IMR-90 (cell line): ENCODE measurements around the gene LIPI. TPM values are rescaled to one million over a fixed set of nuclear protein-coding genes. Genes with fewer than 3 reads are reported as not detected.

Experiments
- ATAC-seq: fragments of 200-7000 bp; cut with Tn5 transposase; 2 replicates; pipeline ENCODE4 v1.9.1; 2020; ENCODE audit warnings: low read depth, mild to moderate bottlenecking, moderate library complexity
- BruUV-seq: library from RNA; stranded (reverse); fragments of 400-500 nt; replicated peaks from 2 replicates; lab custom pipeline; 2021; lab: Mats Ljungman, UMichigan
- CTCF ChIA-PET: fragments of 300-600 bp; formaldehyde crosslinking; extraction: SDS; loops from one replicate; lab custom pipeline; 2021; ENCODE audit warnings: antibody characterized with exemption; lab: Yijun Ruan, JAX
- POLR2A ChIA-PET: fragments of 300-600 bp; sonication (Branson Sonifier 250); formaldehyde crosslinking; loops from one replicate; lab custom pipeline; 2022; ENCODE audit warnings: antibody characterized with exemption; ENCODE audit not compliant: unreplicated experiment; lab: Charles Lee
- DNase-seq: peaks from one replicate; pipeline ENCODE4 v3.0.0; 2013
- H2AFZ ChIP-seq: replicated peaks from 2 replicates; pipeline ENCODE3; 2013; ENCODE audit warnings: low read length, mild to moderate bottlenecking; ENCODE audit not compliant: poor library complexity
- H2AK5ac ChIP-seq: 2 replicates; pipeline ENCODE4 v1.6.1; 2013; ENCODE audit warnings: low read depth, low read length, inconsistent platforms
- H2AK9ac ChIP-seq: replicated peaks from 2 replicates; pipeline ENCODE3; 2013; ENCODE audit warnings: mild to moderate bottlenecking, low read depth, low read length, moderate library complexity; ENCODE audit not compliant: poor library complexity
- H2BK120ac ChIP-seq: 2 replicates; pipeline ENCODE4 v1.6.1; 2013; ENCODE audit warnings: low read depth, low read length, inconsistent platforms
- H2BK15ac ChIP-seq: 3 replicates; pipeline ENCODE4 v1.6.1; 2013; ENCODE audit warnings: low read depth, low read length, inconsistent platforms
- H2BK20ac ChIP-seq: 2 replicates; pipeline ENCODE4 v1.6.1; 2013; ENCODE audit warnings: low read depth, mild to moderate bottlenecking, inconsistent platforms, low read length, moderate library complexity
- H2BK5ac ChIP-seq: 2 replicates; pipeline ENCODE4 v1.6.1; 2013; ENCODE audit warnings: mild to moderate bottlenecking, low read depth, low read length, inconsistent platforms; ENCODE audit not compliant: poor library complexity, severe bottlenecking
- H3K14ac ChIP-seq: replicated peaks from 2 replicates; pipeline ENCODE4 v1.6.1; 2013; ENCODE audit warnings: low read depth, low read length, inconsistent platforms
- H3K18ac ChIP-seq: 2 replicates; pipeline ENCODE4 v1.6.1; 2013; ENCODE audit warnings: low read depth, low read length, control low read depth
- H3K23ac ChIP-seq: 2 replicates; pipeline ENCODE4 v1.6.1; 2013; ENCODE audit warnings: low read depth, low read length, inconsistent platforms
- H3K27ac ChIP-seq: 2 replicates; pipeline ENCODE4 v1.5.1; 2013; ENCODE audit warnings: mild to moderate bottlenecking, control low read depth, low read length; ENCODE audit not compliant: insufficient read depth
- H3K27me3 ChIP-seq: 2 replicates; pipeline ENCODE4 v1.6.1; 2013; ENCODE audit warnings: low read length; ENCODE audit not compliant: control insufficient read depth, insufficient read depth
- H3K36me3 ChIP-seq: 2 replicates; pipeline ENCODE4 v1.6.1; 2013; ENCODE audit warnings: low read length, mixed read lengths; ENCODE audit not compliant: control insufficient read depth, insufficient read depth
- H3K4ac ChIP-seq: 2 replicates; pipeline ENCODE4 v1.6.1; 2013; ENCODE audit warnings: low read depth, low read length, inconsistent platforms
- H3K4me1 ChIP-seq: 2 replicates; pipeline ENCODE4 v1.6.1; 2013; ENCODE audit warnings: low read length, mixed read lengths; ENCODE audit not compliant: control insufficient read depth, insufficient read depth
- H3K4me2 ChIP-seq: 2 replicates; pipeline ENCODE4 v1.6.1; 2013; ENCODE audit warnings: low read depth, mild to moderate bottlenecking, control low read depth, low read length, moderate library complexity
- H3K4me3 ChIP-seq: 2 replicates; pipeline ENCODE4 v1.5.1; 2013; ENCODE audit warnings: low read depth, mild to moderate bottlenecking, control low read depth, low read length, moderate library complexity; ENCODE audit not compliant: insufficient read depth
- H3K56ac ChIP-seq: 2 replicates; pipeline ENCODE4 v1.6.1; 2013; ENCODE audit warnings: low read length, inconsistent platforms; ENCODE audit not compliant: insufficient read depth; ENCODE audit errors: extremely low read depth
- H3K79me1 ChIP-seq, 2 experiments: 2 replicates each; pipeline ENCODE4 v1.6.1; 2013; ENCODE audit warnings: low read length in 2 of 2, inconsistent platforms in 1 of 2, low read depth in 1 of 2
- H3K9ac ChIP-seq: 2 replicates; pipeline ENCODE4 v1.6.1; 2013; ENCODE audit warnings: low read depth, low read length, control low read depth
- H3K9me1 ChIP-seq: 2 replicates; pipeline ENCODE4 v1.6.1; 2013; ENCODE audit warnings: low read length, inconsistent platforms; ENCODE audit not compliant: insufficient read depth
- H3K9me3 ChIP-seq: 2 replicates; pipeline ENCODE4 v1.6.1; 2013; ENCODE audit warnings: low read length; ENCODE audit not compliant: control insufficient read depth, insufficient read depth
- H4K20me1 ChIP-seq: 2 replicates; pipeline ENCODE4 v1.6.1; 2013; ENCODE audit warnings: low read length, inconsistent platforms; ENCODE audit not compliant: insufficient read depth
- H4K5ac ChIP-seq: 2 replicates; pipeline ENCODE4 v1.6.1; 2013; ENCODE audit warnings: mild to moderate bottlenecking, low read depth, low read length, control low read depth
- H4K8ac ChIP-seq, 2 experiments: 2 replicates each; pipeline ENCODE4 v1.6.1; 2013; ENCODE audit warnings: low read depth in 2 of 2, low read length in 2 of 2, control low read depth in 1 of 2, inconsistent platforms in 1 of 2
- H4K91ac ChIP-seq: 2 replicates; pipeline ENCODE4 v1.6.1; 2013; ENCODE audit warnings: low read depth, low read length, inconsistent platforms; ENCODE audit not compliant: insufficient read depth
- CEBPB ChIP-seq: IDR thresholded peaks from 2 replicates; pipeline ENCODE4 v1.6.1; 2012; ENCODE audit warnings: low read depth, low read length, improper control_type of control experiment
- CHD1 ChIP-seq: IDR thresholded peaks from 2 replicates; pipeline ENCODE4 v1.6.1; 2012; ENCODE audit warnings: low read depth, low read length, improper control_type of control experiment
- MAFK ChIP-seq: IDR thresholded peaks from 2 replicates; pipeline ENCODE4 v1.6.1; 2012; ENCODE audit warnings: low read depth, low read length, improper control_type of control experiment
- MXI1 ChIP-seq: IDR thresholded peaks from 2 replicates; pipeline ENCODE4 v1.6.1; 2012; ENCODE audit warnings: low read depth, mild to moderate bottlenecking, low read length, moderate library complexity, borderline replicate concordance
- RAD21 ChIP-seq: IDR thresholded peaks from 2 replicates; pipeline ENCODE4 v1.6.1; 2012; ENCODE audit warnings: low read length, improper control_type of control experiment
- RCOR1 ChIP-seq: IDR thresholded peaks from 2 replicates; pipeline ENCODE4 v1.6.1; 2012; ENCODE audit warnings: mild to moderate bottlenecking, low read length, improper control_type of control experiment; ENCODE audit not compliant: insufficient replicate concordance
- RFX5 ChIP-seq: IDR thresholded peaks from 2 replicates; pipeline ENCODE4 v1.8.0; 2012; ENCODE audit warnings: low read depth, mild to moderate bottlenecking, low read length, moderate library complexity
- SMC3 ChIP-seq: fragments of 150-350 bp; IDR thresholded peaks from 2 replicates; pipeline ENCODE4 v1.6.1; 2016; ENCODE audit warnings: low read depth, mild to moderate bottlenecking, antibody characterized with exemption, low read length, moderate library complexity
- WGBS, 2 experiments: methylation state at CpG; one replicate each; pipeline versions ENCODE4 v1.1.5 to v1.1.7; 2013; ENCODE audit warnings: missing lambda C conversion rate in 2 of 2; ENCODE audit not compliant: insufficient read length in 1 of 2; ENCODE audit errors: extremely low coverage in 2 of 2; 5-methylcytosine and 5-hydroxymethylcytosine counted together
- dilution Hi-C: fragments of 300-500 bp; cut with HindIII; formaldehyde crosslinking; loops from one replicate; pipeline ENCODE4 v1.14.3; 2018; ENCODE audit warnings: low sequenced_read_pairs; ENCODE audit not compliant: unreplicated experiment
- in situ Hi-C: fragments of 300-500 bp; cut with MboI; formaldehyde crosslinking; loops from 3 replicates; pipeline ENCODE4 v1.14.3; 2019; ENCODE audit warnings: low sequenced_read_pairs, inconsistent platforms, mixed read lengths
- intact Hi-C: fragments of 100-400 bp; cut with micrococcal nuclease; formaldehyde crosslinking; loops from 2 replicates; pipeline ENCODE4 v1.10.0; 2022
- polyA plus RNA-seq, 3 experiments: library from polyadenylated mRNA; depleted of rRNA; stranded (reverse); fragments of >200 nt; gene quantifications; 2 replicates each; pipeline ENCODE4 v1.2.3, GENCODE V29; 2012; ENCODE audit warnings: low replicate concordance in 1 of 3
- total RNA-seq: library from RNA; depleted of rRNA; stranded (reverse); fragments of >200 nt; gene quantifications from 2 replicates; pipeline ENCODE4 v1.2.3, GENCODE V29; 2012
- TF ChIP-seq, protein P1 (sequence below): conservative IDR thresholded peaks from 2 replicates; pipeline ENCODE4 v1.5.1; 2012; ENCODE audit warnings: mild to moderate bottlenecking, low read depth, low read length, improper control_type of control experiment
- TF ChIP-seq, protein P2 (sequence below): fragments of 150-350 bp; IDR thresholded peaks from 2 replicates; pipeline ENCODE4 v1.6.1; 2017; ENCODE audit warnings: mild to moderate bottlenecking, antibody characterized with exemption, low read length, low read depth

The LIPI gene
- total and polyA plus RNA-seq, 2 of the 4 experiments (the other 2 are of a cell fraction) = not detected

GRCh38 chr21:14070049-14070893 lies 140.5 kb downstream of the LIPI start:
- peak overlapping the region; percentile 3 for H2AFZ ChIP-seq
- H3K14ac ChIP-seq = no peak overlapping the region
- H3K4me1 ChIP-seq = no peaks in the 10 kb centered on the region
- no peak overlapping the region for H3K18ac ChIP-seq
- H3K56ac ChIP-seq = no peak overlapping the region
- ATAC-seq (no peak), DNase-seq (no peak)
- H3K4me3 ChIP-seq = no peak overlapping the region
- H3K9me1 ChIP-seq = no peaks in the 10 kb centered on the region
- H2AK5ac ChIP-seq = no peak overlapping the region
- H3K4ac ChIP-seq = no peak overlapping the region
- no peak overlapping the region for H4K8ac ChIP-seq
- TF ChIP-seq RFX5 (no peak), MAFK (no peak), RAD21 (no peak), SMC3 (no peak), RCOR1 (no peak), CEBPB (no peak), CHD1 (no peak), MXI1 (no peak)
- TF ChIP-seq, protein P1, sequence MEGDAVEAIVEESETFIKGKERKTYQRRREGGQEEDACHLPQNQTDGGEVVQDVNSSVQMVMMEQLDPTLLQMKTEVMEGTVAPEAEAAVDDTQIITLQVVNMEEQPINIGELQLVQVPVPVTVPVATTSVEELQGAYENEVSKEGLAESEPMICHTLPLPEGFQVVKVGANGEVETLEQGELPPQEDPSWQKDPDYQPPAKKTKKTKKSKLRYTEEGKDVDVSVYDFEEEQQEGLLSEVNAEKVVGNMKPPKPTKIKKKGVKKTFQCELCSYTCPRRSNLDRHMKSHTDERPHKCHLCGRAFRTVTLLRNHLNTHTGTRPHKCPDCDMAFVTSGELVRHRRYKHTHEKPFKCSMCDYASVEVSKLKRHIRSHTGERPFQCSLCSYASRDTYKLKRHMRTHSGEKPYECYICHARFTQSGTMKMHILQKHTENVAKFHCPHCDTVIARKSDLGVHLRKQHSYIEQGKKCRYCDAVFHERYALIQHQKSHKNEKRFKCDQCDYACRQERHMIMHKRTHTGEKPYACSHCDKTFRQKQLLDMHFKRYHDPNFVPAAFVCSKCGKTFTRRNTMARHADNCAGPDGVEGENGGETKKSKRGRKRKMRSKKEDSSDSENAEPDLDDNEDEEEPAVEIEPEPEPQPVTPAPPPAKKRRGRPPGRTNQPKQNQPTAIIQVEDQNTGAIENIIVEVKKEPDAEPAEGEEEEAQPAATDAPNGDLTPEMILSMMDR = no peak
- TF ChIP-seq, protein P2, sequence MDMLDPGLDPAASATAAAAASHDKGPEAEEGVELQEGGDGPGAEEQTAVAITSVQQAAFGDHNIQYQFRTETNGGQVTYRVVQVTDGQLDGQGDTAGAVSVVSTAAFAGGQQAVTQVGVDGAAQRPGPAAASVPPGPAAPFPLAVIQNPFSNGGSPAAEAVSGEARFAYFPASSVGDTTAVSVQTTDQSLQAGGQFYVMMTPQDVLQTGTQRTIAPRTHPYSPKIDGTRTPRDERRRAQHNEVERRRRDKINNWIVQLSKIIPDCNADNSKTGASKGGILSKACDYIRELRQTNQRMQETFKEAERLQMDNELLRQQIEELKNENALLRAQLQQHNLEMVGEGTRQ = no peak
- H3K23ac ChIP-seq = no peak overlapping the region
- intact Hi-C loops = no loop called here
- no peak overlapping the region for H2BK120ac ChIP-seq
- no peaks in the 10 kb centered on the region for H3K27me3 ChIP-seq
- H2BK15ac ChIP-seq = no peak overlapping the region
- no peak overlapping the region for H2BK5ac ChIP-seq
- no peak overlapping the region for H4K5ac ChIP-seq
- H2AK9ac ChIP-seq = no peak overlapping the region
- no TSS peak for BruUV-seq
- no peak overlapping the region for H3K4me2 ChIP-seq
- no peaks in the 10 kb centered on the region for H3K36me3 ChIP-seq
- ChIA-PET POLR2A (no interaction called here), CTCF (no interaction called here)
- in situ Hi-C loops = no loop called here
- no peaks in the 10 kb centered on the region for H4K20me1 ChIP-seq
- WGBS, 2 experiments = 89% methylated on average over 18 of the region's 46 CpGs; no CpG with 5 or more reads in 1 of the 2 experiments
- no peaks in the 10 kb centered on the region for H3K79me1 ChIP-seq
- H3K9ac ChIP-seq = no peak overlapping the region
- no peak overlapping the region for H2BK20ac ChIP-seq
- H3K9me3 ChIP-seq = peaks cover 5% of the 10 kb centered on the region; the same call in 1 of the 2 replicates
- no peak overlapping the region for H3K27ac ChIP-seq
- dilution Hi-C loops = no loop called here
- no peak overlapping the region for H4K91ac ChIP-seq
